Tibial artery (tissue), 4 donors: ENCODE data around the gene DHRSX.
"Not testable (repeated sequence)": the region's sequence is repeated elsewhere in the genome, so short reads cannot be mapped to it uniquely, and the experiment has no call there.

Experiments used
- DNase-seq, 2 donors: peaks; one replicate each; pipeline ENCODE4 v3.0.0-alpha.2; 2019
- H3K27ac ChIP-seq, 2 donors: fragments of 200-600 bp; sonication (generic) in 1 of 2; 1 replicate in 1 of 2; 2 replicates in 1 of 2; pipeline ENCODE4 v1.5.1; 2018 to 2019; ENCODE audit warnings: mild to moderate bottlenecking in 1 of 2
- H3K27me3 ChIP-seq, 2 donors: fragments of 200-600 bp; sonication (generic) in 1 of 2; one replicate each; pipeline versions ENCODE4 v1.5.1 to v1.6.0; 2016 to 2019
- H3K36me3 ChIP-seq, 3 donors: fragments of 200-600 bp; sonication (generic) in 2 of 3; one replicate each; pipeline ENCODE4 v1.5.1; 2016 to 2019; ENCODE audit warnings: mild to moderate bottlenecking in 2 of 3
- H3K4me1 ChIP-seq, 4 donors: fragments of 200-600 bp; sonication (generic) in 2 of 4; 1 replicate in 3 of 4; 2 replicates in 1 of 4; pipeline ENCODE4 v1.5.1; 2016 to 2019
- H3K4me3 ChIP-seq, 2 donors: fragments of 200-600 bp; sonication (generic) in 1 of 2; 1 replicate in 1 of 2; 2 replicates in 1 of 2; pipeline ENCODE4 v1.5.1; 2018 to 2019; ENCODE audit warnings: mild to moderate bottlenecking in 2 of 2
- H3K9me3 ChIP-seq, 3 donors: fragments of 200-600 bp; sonication (generic) in 1 of 3; one replicate each; pipeline ENCODE4 v1.5.1; 2016 to 2019
- CTCF ChIP-seq, 2 experiments: fragments of 200-600 bp in 1 of 2; fragments of 450-650 bp in 1 of 2; IDR thresholded peaks; one replicate each; pipeline ENCODE4 v1.5.1; 2017 to 2019; ENCODE audit warnings: antibody characterized with exemption in 2 of 2, mild to moderate bottlenecking in 1 of 2, moderate library complexity in 1 of 2
- intact Hi-C: fragments of 100-400 bp; cut with DNase I; formaldehyde crosslinking; loops from one replicate; pipeline ENCODE4 v1.15.0; 2023; ENCODE audit warnings: low total_unique reads

Gene DHRSX

DNA sequence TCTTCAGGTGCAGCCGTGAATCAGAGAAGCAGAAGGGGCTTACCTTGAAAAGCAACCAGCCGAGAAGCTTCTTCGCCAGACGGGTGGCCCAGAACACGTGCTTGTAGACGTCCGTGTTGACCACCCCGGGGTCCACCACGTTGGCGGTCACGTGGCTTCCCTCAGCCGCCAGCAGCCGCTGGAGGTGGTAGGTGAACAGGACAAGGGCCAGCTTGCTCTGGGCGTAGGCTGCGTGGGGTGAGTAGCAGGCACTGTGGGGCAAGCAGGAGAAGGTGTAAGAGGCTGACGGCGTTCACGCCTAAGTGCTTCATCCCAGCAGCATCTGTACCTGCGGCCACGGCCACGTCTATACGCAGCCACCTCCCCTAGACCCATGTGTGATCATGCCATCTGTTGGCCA is 257.8 kb downstream of the DHRSX start:
- peaks cover 7 to 28% (median 25%) of the 10 kb centered on the region in 3 donors for H3K36me3 ChIP-seq
- DNase-seq = no peak
- no peaks in the 10 kb centered on the region for H3K9me3 ChIP-seq
- no peak for TF ChIP-seq CTCF (IDR thresholded peaks at IDR 0.05)
- no peaks in the 10 kb centered on the region for H3K4me1 ChIP-seq
- H3K4me3 ChIP-seq = no peak overlapping the region
- no peaks in the 10 kb centered on the region for H3K27me3 ChIP-seq
- intact Hi-C loops = no loop called here
- H3K27ac ChIP-seq = no peak overlapping the region

DNA sequence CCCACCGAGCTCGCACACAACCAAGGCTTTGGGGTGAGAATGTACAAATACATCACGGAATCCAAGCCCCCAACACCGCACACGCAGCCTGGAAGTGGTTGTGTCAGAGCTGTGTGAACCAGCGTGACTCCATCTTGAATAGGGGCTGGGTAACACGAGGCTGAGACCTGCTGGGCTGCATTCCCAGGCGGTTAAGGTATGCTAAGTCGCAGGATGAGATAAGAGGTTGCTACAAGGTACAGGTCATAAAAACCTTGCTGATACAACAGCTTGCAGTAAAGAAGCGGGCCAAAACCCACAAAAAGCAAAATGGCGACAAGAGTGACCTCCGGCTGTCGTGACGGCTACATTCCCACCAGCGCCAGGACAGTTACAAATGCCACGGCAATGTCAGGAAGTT is 258.4 kb downstream of the DHRSX start:
- H3K27ac ChIP-seq = no peak overlapping the region
- no peak for DNase-seq
- H3K36me3 ChIP-seq = peaks cover 7 to 28% (median 25%) of the 10 kb centered on the region in 3 donors
- H3K4me1 ChIP-seq = no peaks in the 10 kb centered on the region
- H3K27me3 ChIP-seq = no peaks in the 10 kb centered on the region
- H3K9me3 ChIP-seq = no peaks in the 10 kb centered on the region
- intact Hi-C loops = no loop called here
- TF ChIP-seq CTCF (IDR thresholded peaks at IDR 0.05) = no peak
- H3K4me3 ChIP-seq = no peak overlapping the region

GRCh38 chrX:2241496-2241895 is 259.3 kb downstream of the DHRSX start:
- H3K27me3 ChIP-seq, intact Hi-C loops, DNase-seq, H3K4me3 ChIP-seq, H3K9me3 ChIP-seq, H3K4me1 ChIP-seq, H3K27ac ChIP-seq: not testable (repeated sequence)
- peaks cover 7 to 28% (median 25%) of the 10 kb centered on the region in 3 donors for H3K36me3 ChIP-seq

DNA sequence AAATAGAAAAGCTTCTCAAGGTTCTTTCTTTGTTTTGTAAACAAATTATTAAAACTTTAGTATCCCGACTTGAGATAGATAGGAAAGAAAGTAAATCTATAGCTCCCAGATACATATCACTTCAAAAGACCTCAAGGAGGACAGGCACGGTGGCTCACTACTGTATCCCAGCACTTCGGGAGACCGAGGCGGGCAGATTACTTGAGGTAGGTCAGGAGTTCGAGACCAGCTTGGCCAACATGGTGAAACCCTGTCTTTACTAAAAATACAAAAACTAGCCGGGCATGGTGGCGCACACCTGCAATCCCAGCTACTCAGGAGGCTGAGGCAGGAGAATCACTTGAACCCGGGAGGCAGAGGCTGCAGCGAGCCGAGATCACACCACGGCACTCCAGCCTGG is 260.0 kb downstream of the DHRSX start:
- peaks cover 7 to 28% (median 25%) of the 10 kb centered on the region in 3 donors for H3K36me3 ChIP-seq
- H3K27ac ChIP-seq, intact Hi-C loops, DNase-seq, H3K27me3 ChIP-seq, H3K4me1 ChIP-seq, H3K4me3 ChIP-seq, H3K9me3 ChIP-seq: not testable (repeated sequence)

DNA sequence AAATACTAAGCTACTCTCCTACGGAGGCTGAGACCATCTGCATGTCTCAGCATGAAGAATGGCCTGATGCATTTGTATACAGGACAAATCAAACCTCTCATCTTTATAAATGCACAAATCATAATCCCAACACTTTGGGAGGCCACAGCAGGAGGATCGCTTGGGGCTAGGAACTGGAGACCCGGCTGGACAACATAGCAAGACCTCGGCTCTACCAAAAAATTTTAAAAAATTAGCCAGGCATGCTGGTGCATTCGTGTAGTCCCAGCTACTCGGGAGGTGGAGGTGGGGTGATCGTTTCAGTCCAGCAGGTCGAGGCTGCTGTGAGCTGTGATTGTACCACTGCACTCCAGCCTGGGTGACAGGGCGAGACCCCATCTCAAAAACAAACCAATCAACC is 262.8 kb downstream of the DHRSX start:
- Histone ChIP-seq H3K36me3 (peaks cover 7 to 27% (median 22%) of the 10 kb centered on the region in 3 donors), H3K4me1 (no peaks in the 10 kb centered on the region), H3K27ac (no peak overlapping the region), H3K27me3 (no peaks in the 10 kb centered on the region), H3K9me3 (no peaks in the 10 kb centered on the region), H3K4me3 (no peak overlapping the region)
- no peak for TF ChIP-seq CTCF (IDR thresholded peaks at IDR 0.05)
- DNase-seq = no peak
- intact Hi-C loops = no loop called here

GRCh38 chrX:2231570-2232192 is 269.1 kb downstream of the DHRSX start:
- intact Hi-C loops = no loop called here
- no peak for TF ChIP-seq CTCF (IDR thresholded peaks at IDR 0.05)
- Histone ChIP-seq H3K27ac (no peak overlapping the region), H3K4me1 (no peaks in the 10 kb centered on the region), H3K36me3 (peaks cover 4 to 7% (median 5%) of the 10 kb centered on the region in 3 donors), H3K9me3 (no peaks in the 10 kb centered on the region), H3K27me3 (no peaks in the 10 kb centered on the region), H3K4me3 (no peak overlapping the region)
- DNase-seq = no peak

- no peak for DNase-seq
- no peaks in the 10 kb centered on the region for H3K4me1 ChIP-seq
- no peak for TF ChIP-seq CTCF (IDR thresholded peaks at IDR 0.05)
- no peaks in the 10 kb centered on the region for H3K27me3 ChIP-seq
- no peaks in the 10 kb centered on the region for H3K9me3 ChIP-seq
- no peak overlapping the region for H3K4me3 ChIP-seq
- peaks cover 4 to 11% (median 7%) of the 10 kb centered on the region in 3 donors for H3K36me3 ChIP-seq
- H3K27ac ChIP-seq = no peak overlapping the region
- intact Hi-C loops = no loop called here
Measured at GRCh38 chrX:2230457-2230856, 270.3 kb downstream of the DHRSX start.
